A549 (cell line): Measurements from ENCODE around the gene ACSM6. TPM values are rescaled to one million over a fixed set of nuclear protein-coding genes. Genes with fewer than 3 reads are reported as not detected.

Source experiments
- BHLHE40 ChIP-seq: IDR thresholded peaks from 2 replicates; pipeline ENCODE4 v1.6.1; 2012; ENCODE audit warnings: low read depth, low read length, inconsistent platforms
- CBX2 ChIP-seq: fragments of 200-600 bp; sonication (generic); IDR thresholded peaks from 2 replicates; pipeline ENCODE4 v1.6.1; 2016; ENCODE audit warnings: low read depth, mild to moderate bottlenecking, borderline replicate concordance
- CHD4 ChIP-seq: fragments of 200-600 bp; sonication (generic); IDR thresholded peaks from 2 replicates; pipeline ENCODE4 v1.6.1; 2016; ENCODE audit warnings: antibody characterized with exemption, mild to moderate bottlenecking, borderline replicate concordance
- EHF ChIP-seq: fragments of 250-450 bp; sonication (Bioruptor Pico); IDR thresholded peaks from 2 replicates; pipeline ENCODE4 v1.5.0; 2020; ENCODE audit warnings: mild to moderate bottlenecking
- EP300 ChIP-seq, 2 experiments: fragments of >200 bp; sonication (Bioruptor Twin); formaldehyde crosslinking; IDR thresholded peaks; 2 replicates in 1 of 2; 3 replicates in 1 of 2; pipeline ENCODE4 v1.6.1; 2016 to 2017
- HES2 ChIP-seq: fragments of >200 bp; sonication (Bioruptor Twin); formaldehyde crosslinking; IDR thresholded peaks from 2 replicates; pipeline ENCODE4 v1.6.1; 2016
- HEYL ChIP-seq: fragments of 250-450 bp; sonication (Bioruptor Pico); IDR thresholded peaks from 2 replicates; pipeline ENCODE4 v1.8.0; 2021; ENCODE audit warnings: mild to moderate bottlenecking, moderate library complexity
- JUN ChIP-seq, 2 experiments: fragments of >200 bp; sonication (Bioruptor Twin); formaldehyde crosslinking; IDR thresholded peaks; 2 replicates in 1 of 2; 3 replicates in 1 of 2; pipeline ENCODE4 v1.6.1; 2016 to 2017
- KDM1A ChIP-seq: fragments of 200-600 bp; sonication (generic); IDR thresholded peaks from 2 replicates; pipeline ENCODE4 v1.6.1; 2016; ENCODE audit warnings: low read depth, mild to moderate bottlenecking
- NFE2L2 ChIP-seq: fragments of 150-350 bp; conservative IDR thresholded peaks from 2 replicates; pipeline ENCODE4 v1.6.1; 2014; ENCODE audit warnings: low read length
- NPAS2 ChIP-seq: fragments of 250-450 bp; sonication (Bioruptor Pico); IDR thresholded peaks from 2 replicates; pipeline ENCODE4 v1.8.0; 2022; ENCODE audit warnings: mild to moderate bottlenecking, moderate library complexity, borderline replicate concordance
- NR3C1 ChIP-seq: fragments of >200 bp; sonication (Bioruptor Twin); formaldehyde crosslinking; IDR thresholded peaks from 3 replicates; pipeline ENCODE4 v1.6.1; 2017
- PBX3 ChIP-seq: IDR thresholded peaks from 2 replicates; pipeline ENCODE4 v1.6.1; 2012
- PHF8 ChIP-seq: fragments of 200-600 bp; sonication (generic); IDR thresholded peaks from 2 replicates; pipeline ENCODE4 v1.6.1; 2016; ENCODE audit warnings: low read depth, mild to moderate bottlenecking, antibody characterized with exemption, moderate library complexity, borderline replicate concordance
- RAD21 ChIP-seq, 2 experiments: fragments of >200 bp in 1 of 2; sonication (Bioruptor Twin) in 1 of 2; formaldehyde crosslinking in 1 of 2; IDR thresholded peaks in 1 of 2; conservative IDR thresholded peaks in 1 of 2; 2 replicates in 1 of 2; 3 replicates in 1 of 2; pipeline ENCODE4 v1.6.1; 2012 to 2018; ENCODE audit warnings: inconsistent platforms in 1 of 2
- RARB ChIP-seq: fragments of 250-450 bp; sonication (Bioruptor Pico); IDR thresholded peaks from 2 replicates; pipeline ENCODE4 v1.8.0; 2021; ENCODE audit warnings: mild to moderate bottlenecking, moderate library complexity
- RCOR1 ChIP-seq: fragments of 150-350 bp; IDR thresholded peaks from 2 replicates; pipeline ENCODE4 v1.6.1; 2014; ENCODE audit warnings: antibody characterized with exemption, low read length, low read depth
- RFX5 ChIP-seq: fragments of 450-650 bp; IDR thresholded peaks from 2 replicates; pipeline ENCODE4 v1.7.1; 2014; ENCODE audit warnings: antibody characterized with exemption, mild to moderate bottlenecking, moderate library complexity
- TFCP2L1 ChIP-seq: fragments of 250-450 bp; sonication (Bioruptor Pico); IDR thresholded peaks from 2 replicates; pipeline ENCODE4 v1.5.0; 2021; ENCODE audit warnings: mild to moderate bottlenecking
- ZNF302 ChIP-seq: fragments of 250-450 bp; sonication (Bioruptor Pico); IDR thresholded peaks from 2 replicates; pipeline ENCODE4 v1.9.0; 2021; ENCODE audit warnings: inconsistent platforms, mild to moderate bottlenecking, moderate library complexity
- ZSCAN20 ChIP-seq: fragments of 250-450 bp; sonication (Bioruptor Pico); IDR thresholded peaks from 2 replicates; pipeline ENCODE4 v1.8.0; 2022; ENCODE audit warnings: mild to moderate bottlenecking, moderate library complexity
- polyA plus RNA-seq, 4 experiments: library from polyadenylated mRNA; depleted of rRNA in 3 of 4; stranded (reverse); fragments of >200 nt; fragmentation: RNase III in 1 of 4; extraction: RNeasy Plus Mini Kit Qiagen cat#74134 plus additional on column Dnase treatment in 1 of 4; gene quantifications; 2 replicates in 3 of 4; 3 replicates in 1 of 4; pipeline ENCODE4 v1.2.3, GENCODE V29; 2011 to 2017
- TF ChIP-seq, protein P1 (sequence below): fragments of 150-350 bp; IDR thresholded peaks from 2 replicates; pipeline ENCODE4 v1.6.1; 2014; ENCODE audit warnings: low read depth, mild to moderate bottlenecking, low read length
- TF ChIP-seq, protein P2 (sequence below): IDR thresholded peaks from 2 replicates; pipeline ENCODE4 v1.6.1; 2012
- TF ChIP-seq, protein P3 (sequence below): fragments of >200 bp; sonication (Bioruptor Twin); formaldehyde crosslinking; IDR thresholded peaks from 3 replicates; pipeline ENCODE4 v1.5.1; 2016
- TF ChIP-seq, protein P4 (sequence below): fragments of 250-450 bp; sonication (Bioruptor Pico); IDR thresholded peaks from 2 replicates; pipeline ENCODE4 v1.5.0; 2020; ENCODE audit warnings: low read depth, mild to moderate bottlenecking, moderate library complexity

ACSM6 gene
- polyA plus RNA-seq, 2 of the 4 experiments (the other 2 are of a cell fraction) = not detected

GRCh38 chr10:95183271-95184230 is 10.5 kb upstream of the ACSM6 start (continued):
- TF ChIP-seq, protein P1, sequence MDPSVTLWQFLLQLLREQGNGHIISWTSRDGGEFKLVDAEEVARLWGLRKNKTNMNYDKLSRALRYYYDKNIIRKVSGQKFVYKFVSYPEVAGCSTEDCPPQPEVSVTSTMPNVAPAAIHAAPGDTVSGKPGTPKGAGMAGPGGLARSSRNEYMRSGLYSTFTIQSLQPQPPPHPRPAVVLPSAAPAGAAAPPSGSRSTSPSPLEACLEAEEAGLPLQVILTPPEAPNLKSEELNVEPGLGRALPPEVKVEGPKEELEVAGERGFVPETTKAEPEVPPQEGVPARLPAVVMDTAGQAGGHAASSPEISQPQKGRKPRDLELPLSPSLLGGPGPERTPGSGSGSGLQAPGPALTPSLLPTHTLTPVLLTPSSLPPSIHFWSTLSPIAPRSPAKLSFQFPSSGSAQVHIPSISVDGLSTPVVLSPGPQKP = no peak
- TF ChIP-seq BHLHE40 = no peak
- TF ChIP-seq HES2 = no peak
- TF ChIP-seq PBX3 = no peak
- TF ChIP-seq EHF (CRISPR knock-in tag) = peak; percentile 71; the same call in 1 of the 2 replicates
- TF ChIP-seq, protein P2, sequence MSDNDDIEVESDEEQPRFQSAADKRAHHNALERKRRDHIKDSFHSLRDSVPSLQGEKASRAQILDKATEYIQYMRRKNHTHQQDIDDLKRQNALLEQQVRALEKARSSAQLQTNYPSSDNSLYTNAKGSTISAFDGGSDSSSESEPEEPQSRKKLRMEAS = peak; percentile 69
- no peak for TF ChIP-seq EP300 (IDR thresholded peaks at IDR 0.05)
- TF ChIP-seq RCOR1 = no peak
- TF ChIP-seq RARB (CRISPR knock-in tag) = no peak
- TF ChIP-seq PHF8 = peak; percentile 36; the same call in 1 of the 2 replicates
- no peak for TF ChIP-seq TFCP2L1 (CRISPR knock-in tag)
- TF ChIP-seq RFX5 = no peak
- TF ChIP-seq NFE2L2 = no peak
- TF ChIP-seq RAD21 (conservative IDR thresholded peaks at IDR 0.05 in 1 of 2, IDR thresholded peaks at IDR 0.05 in 1 of 2) = peak; percentile 79 to 98
- no peak for TF ChIP-seq KDM1A
- no peak for TF ChIP-seq CHD4
- TF ChIP-seq NR3C1 = no peak
- no peak for TF ChIP-seq NPAS2 (CRISPR knock-in tag)
- no peak for TF ChIP-seq CBX2
- TF ChIP-seq, protein P3, sequence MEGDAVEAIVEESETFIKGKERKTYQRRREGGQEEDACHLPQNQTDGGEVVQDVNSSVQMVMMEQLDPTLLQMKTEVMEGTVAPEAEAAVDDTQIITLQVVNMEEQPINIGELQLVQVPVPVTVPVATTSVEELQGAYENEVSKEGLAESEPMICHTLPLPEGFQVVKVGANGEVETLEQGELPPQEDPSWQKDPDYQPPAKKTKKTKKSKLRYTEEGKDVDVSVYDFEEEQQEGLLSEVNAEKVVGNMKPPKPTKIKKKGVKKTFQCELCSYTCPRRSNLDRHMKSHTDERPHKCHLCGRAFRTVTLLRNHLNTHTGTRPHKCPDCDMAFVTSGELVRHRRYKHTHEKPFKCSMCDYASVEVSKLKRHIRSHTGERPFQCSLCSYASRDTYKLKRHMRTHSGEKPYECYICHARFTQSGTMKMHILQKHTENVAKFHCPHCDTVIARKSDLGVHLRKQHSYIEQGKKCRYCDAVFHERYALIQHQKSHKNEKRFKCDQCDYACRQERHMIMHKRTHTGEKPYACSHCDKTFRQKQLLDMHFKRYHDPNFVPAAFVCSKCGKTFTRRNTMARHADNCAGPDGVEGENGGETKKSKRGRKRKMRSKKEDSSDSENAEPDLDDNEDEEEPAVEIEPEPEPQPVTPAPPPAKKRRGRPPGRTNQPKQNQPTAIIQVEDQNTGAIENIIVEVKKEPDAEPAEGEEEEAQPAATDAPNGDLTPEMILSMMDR = peak; percentile 100
- TF ChIP-seq HEYL (CRISPR knock-in tag) = no peak
- no peak for TF ChIP-seq ZNF302 (CRISPR knock-in tag)
- TF ChIP-seq JUN (IDR thresholded peaks at IDR 0.05) = peak; percentile 67 to 83; a peak in 4 of 5 replicates
- TF ChIP-seq ZSCAN20 (CRISPR knock-in tag) = no peak
- TF ChIP-seq, protein P4, sequence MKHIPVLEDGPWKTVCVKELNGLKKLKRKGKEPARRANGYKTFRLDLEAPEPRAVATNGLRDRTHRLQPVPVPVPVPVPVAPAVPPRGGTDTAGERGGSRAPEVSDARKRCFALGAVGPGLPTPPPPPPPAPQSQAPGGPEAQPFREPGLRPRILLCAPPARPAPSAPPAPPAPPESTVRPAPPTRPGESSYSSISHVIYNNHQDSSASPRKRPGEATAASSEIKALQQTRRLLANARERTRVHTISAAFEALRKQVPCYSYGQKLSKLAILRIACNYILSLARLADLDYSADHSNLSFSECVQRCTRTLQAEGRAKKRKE = no peak
- TF ChIP-seq, all 56 proteins: peak for 13
